Ishikawa (cell line): ENCODE measurements around the gene ZNF644.

ENCODE experiments used
- CEBPB ChIP-seq: IDR thresholded peaks from 2 replicates; pipeline ENCODE4 v1.6.1; 2012
- CREB1 ChIP-seq: IDR thresholded peaks from 2 replicates; pipeline ENCODE4 v1.6.1; 2012; ENCODE audit warnings: low read depth
- EGR1 ChIP-seq: IDR thresholded peaks from 2 replicates; pipeline ENCODE4 v1.6.1; 2012
- EP300 ChIP-seq: IDR thresholded peaks from 2 replicates; pipeline ENCODE4 v1.6.1; 2012; ENCODE audit warnings: borderline replicate concordance
- FOXM1 ChIP-seq: IDR thresholded peaks from 2 replicates; pipeline ENCODE4 v1.6.1; 2012; ENCODE audit warnings: low read depth, borderline replicate concordance
- NFIC ChIP-seq: IDR thresholded peaks from 2 replicates; pipeline ENCODE4 v1.6.1; 2012
- RAD21 ChIP-seq: IDR thresholded peaks from 2 replicates; pipeline ENCODE4 v1.6.1; 2012; ENCODE audit warnings: low read depth
- REST ChIP-seq: IDR thresholded peaks from 2 replicates; pipeline ENCODE4 v1.6.1; 2012; ENCODE audit warnings: low read depth, mild to moderate bottlenecking
- TAF1 ChIP-seq: IDR thresholded peaks from 2 replicates; pipeline ENCODE4 v1.6.1; 2012; ENCODE audit warnings: low read depth, mild to moderate bottlenecking
- TCF12 ChIP-seq: IDR thresholded peaks from 2 replicates; pipeline ENCODE4 v1.6.1; 2012; ENCODE audit warnings: low read depth
- TEAD4 ChIP-seq: IDR thresholded peaks from 2 replicates; pipeline ENCODE4 v1.6.1; 2012
- YY1 ChIP-seq: IDR thresholded peaks from 2 replicates; pipeline ENCODE4 v1.6.1; 2012; ENCODE audit warnings: low read depth
- ZBTB7A ChIP-seq: IDR thresholded peaks from 2 replicates; pipeline ENCODE4 v1.6.1; 2012; ENCODE audit warnings: low read depth
- TF ChIP-seq, protein P1 (sequence below): IDR thresholded peaks from 2 replicates; pipeline ENCODE4 v1.6.1; 2012
- TF ChIP-seq, protein P2 (sequence below): IDR thresholded peaks from 2 replicates; pipeline ENCODE4 v1.6.1; 2012

Gene ZNF644

GRCh38 chr1:91059157-91059556, 37.3 kb upstream of the ZNF644 start:
- TF ChIP-seq EGR1 (no peak), NFIC (no peak), YY1 (no peak), RAD21 (no peak), REST (no peak), ZBTB7A (no peak), TCF12 (no peak), TEAD4 (no peak), EP300 (no peak), TAF1 (no peak), CREB1 (no peak), FOXM1 (no peak), CEBPB (no peak)
- TF ChIP-seq, protein P1, sequence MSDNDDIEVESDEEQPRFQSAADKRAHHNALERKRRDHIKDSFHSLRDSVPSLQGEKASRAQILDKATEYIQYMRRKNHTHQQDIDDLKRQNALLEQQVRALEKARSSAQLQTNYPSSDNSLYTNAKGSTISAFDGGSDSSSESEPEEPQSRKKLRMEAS, result no peak
- TF ChIP-seq, protein P2, sequence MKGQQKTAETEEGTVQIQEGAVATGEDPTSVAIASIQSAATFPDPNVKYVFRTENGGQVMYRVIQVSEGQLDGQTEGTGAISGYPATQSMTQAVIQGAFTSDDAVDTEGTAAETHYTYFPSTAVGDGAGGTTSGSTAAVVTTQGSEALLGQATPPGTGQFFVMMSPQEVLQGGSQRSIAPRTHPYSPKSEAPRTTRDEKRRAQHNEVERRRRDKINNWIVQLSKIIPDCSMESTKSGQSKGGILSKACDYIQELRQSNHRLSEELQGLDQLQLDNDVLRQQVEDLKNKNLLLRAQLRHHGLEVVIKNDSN, result no peak

- no peak for TF ChIP-seq RAD21
- TF ChIP-seq, protein P1, result no peak
- no peak for TF ChIP-seq FOXM1
- no peak for TF ChIP-seq YY1
- TF ChIP-seq REST, result no peak
Observed at GRCh38 chr1:91057784-91058183, 35.9 kb upstream of the ZNF644 start.

DNA sequence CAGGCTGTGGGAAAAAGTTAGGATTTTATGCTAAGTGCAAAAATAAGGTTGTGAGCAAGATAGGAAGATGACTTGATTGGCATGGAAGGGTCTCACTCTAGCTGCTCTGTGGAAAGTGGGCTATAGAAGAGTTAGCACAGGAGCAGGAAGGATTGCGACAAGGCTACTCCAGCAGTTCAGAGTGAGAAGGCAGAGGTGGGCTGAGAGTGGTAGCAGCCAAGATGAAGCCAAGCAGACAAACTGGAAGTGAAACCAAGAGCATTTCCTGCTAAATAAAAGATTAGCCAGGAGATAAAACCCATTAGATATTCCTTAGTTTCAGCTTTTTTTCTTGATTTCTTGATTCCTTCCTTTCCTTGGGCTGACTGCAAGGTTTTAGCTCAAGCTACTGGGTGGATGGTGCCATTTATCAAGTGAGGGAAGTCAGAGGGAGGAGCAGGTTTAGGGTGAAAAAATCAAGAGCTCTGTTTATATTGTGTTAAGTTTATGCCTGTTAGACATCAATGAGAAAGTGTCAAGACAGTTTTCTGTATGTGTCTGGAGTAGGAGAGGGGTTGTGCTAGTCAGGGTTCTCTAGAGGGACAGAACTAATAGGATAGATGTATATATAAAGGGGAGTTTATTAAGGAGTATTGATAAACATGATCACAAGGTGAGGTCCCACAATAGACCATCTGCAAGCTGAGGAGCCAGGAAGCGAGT, 33.1 kb upstream of the ZNF644 start:
- TF ChIP-seq FOXM1 (no peak), RAD21 (no peak), TAF1 (no peak), TEAD4 (no peak), CEBPB (no peak), REST (no peak), ZBTB7A (no peak), CREB1 (no peak), EGR1 (no peak), EP300 (no peak), TCF12 (no peak), NFIC (no peak), YY1 (no peak)
- TF ChIP-seq, protein P2, result no peak
- TF ChIP-seq, protein P1, result no peak

DNA sequence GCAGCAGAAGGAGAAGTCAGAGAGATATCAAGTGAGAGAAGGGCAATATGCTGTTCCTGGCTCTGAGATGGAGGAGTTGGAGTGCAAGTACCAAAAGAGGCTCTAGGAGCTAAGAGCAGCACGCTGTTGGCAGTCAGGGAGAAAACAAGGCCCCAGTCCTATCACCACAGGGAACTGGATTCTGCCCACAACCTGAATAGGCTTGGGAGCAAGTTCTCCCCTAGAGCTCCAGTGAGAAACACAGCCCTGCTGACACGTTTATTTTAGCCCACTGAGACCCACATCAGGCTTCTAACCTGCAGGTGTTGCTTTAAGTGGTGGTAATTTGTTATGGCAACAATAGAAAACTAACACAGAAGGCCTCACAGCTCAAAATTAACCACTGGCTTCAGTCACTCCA, 31.8 kb upstream of the ZNF644 start:
- TF ChIP-seq, protein P1, result no peak
- TF ChIP-seq RAD21, result no peak
- TF ChIP-seq, protein P2, result no peak
- no peak for TF ChIP-seq EP300
- no peak for TF ChIP-seq EGR1
- TF ChIP-seq TAF1, result no peak
- TF ChIP-seq FOXM1, result no peak
- no peak for TF ChIP-seq NFIC
- TF ChIP-seq YY1, result no peak
- no peak for TF ChIP-seq TCF12
